Hematopoietic multipotent progenitor cell (in vitro differentiated cells): ENCODE results near the gene PDLIM7. TPM values are rescaled to one million over a fixed set of nuclear protein-coding genes. Genes with fewer than 3 reads are reported as not detected.

Experiments used
- DNase-seq, 3 donors: peaks; one replicate each; pipeline ENCODE4 v3.0.0-alpha.2; 2011 to 2015; ENCODE audit warnings: low read depth in 2 of 3, low spot score in 2 of 3
- total RNA-seq: library from RNA; depleted of rRNA; stranded (reverse); fragments of >200 nt; gene quantifications from one replicate; pipeline ENCODE4 v1.2.3, GENCODE V29; 2012

The PDLIM7 gene
- total RNA-seq, 1 donor, result 21.3 TPM

- DNase-seq, result no peak
These were observed 38.5 kb downstream of the PDLIM7 start for GRCh38 chr5:177458912-177459350.

GRCh38 chr5:177457852-177458681 lies 39.3 kb downstream of the PDLIM7 start:
- no peak for DNase-seq

- DNase-seq, result peak in 2 of 3 donors; percentile 92 to 96
These were observed 40.2 kb downstream of the PDLIM7 start for GRCh38 chr5:177456976-177457851.

- DNase-seq, result no peak
These were observed 40.8 kb downstream of the PDLIM7 start for GRCh38 chr5:177456591-177456964.

- peak; percentile 92 to 96 (median 94) for DNase-seq
These were observed 41.5 kb downstream of the PDLIM7 start for GRCh38 chr5:177455661-177456590.

GRCh38 chr5:177455036-177455660 lies 42.3 kb downstream of the PDLIM7 start:
- DNase-seq, result peak; percentile 81 to 84 (median 84)

GRCh38 chr5:177454397-177455035 lies 42.9 kb downstream of the PDLIM7 start:
- peak; percentile 92 to 100 (median 92) for DNase-seq

- DNase-seq, result peak in 2 of 3 donors; percentile 56 to 86
These were observed 43.5 kb downstream of the PDLIM7 start for GRCh38 chr5:177453852-177454396.

GRCh38 chr5:177452688-177453638 lies 44.4 kb downstream of the PDLIM7 start:
- no peak for DNase-seq

- no peak for DNase-seq
These were observed 46.6 kb downstream of the PDLIM7 start for GRCh38 chr5:177450667-177451424.

GRCh38 chr5:177449140-177450061 lies 48.0 kb downstream of the PDLIM7 start:
- DNase-seq, result no peak

GRCh38 chr5:177448244-177448950 lies 49.0 kb downstream of the PDLIM7 start:
- no peak for DNase-seq

- peak in 1 of 3 donors; percentile 61 for DNase-seq
These were observed 49.7 kb downstream of the PDLIM7 start for GRCh38 chr5:177447611-177448243.

- DNase-seq, result peak in 2 of 3 donors; percentile 69 to 71
These were observed 50.3 kb downstream of the PDLIM7 start for GRCh38 chr5:177447066-177447610.
